ENCODE results near the gene KDM7A.
A peak's percentile ranks its signal among the peaks of the same experiment; 100 is the strongest.
"Not testable (repeated sequence)": the region's sequence is repeated elsewhere in the genome, so short reads cannot be mapped to it uniquely, and the experiment has no call there.

Gene KDM7A

DNA sequence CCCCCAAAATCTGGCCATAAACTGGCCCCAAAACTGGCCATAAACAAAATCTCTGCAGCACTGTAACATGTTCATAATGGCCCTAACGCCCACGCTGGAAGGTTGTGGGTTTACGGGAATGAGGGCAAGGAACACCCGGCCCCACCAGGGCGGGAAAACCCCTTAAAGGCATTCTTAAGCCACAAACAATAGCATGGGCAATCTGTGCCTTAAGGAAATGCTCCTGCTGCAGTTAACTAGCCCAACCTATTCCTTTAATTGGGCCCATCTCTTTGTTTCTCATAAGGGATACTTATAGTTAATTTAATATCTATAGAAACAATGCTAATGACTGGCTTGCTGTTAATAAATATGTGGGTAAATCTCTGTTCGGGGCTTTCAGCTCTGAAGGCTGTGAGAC is 26.2 kb upstream of the KDM7A start:
- DNase-seq (ENCODE audit: low spot score), result not testable (repeated sequence)

DNA sequence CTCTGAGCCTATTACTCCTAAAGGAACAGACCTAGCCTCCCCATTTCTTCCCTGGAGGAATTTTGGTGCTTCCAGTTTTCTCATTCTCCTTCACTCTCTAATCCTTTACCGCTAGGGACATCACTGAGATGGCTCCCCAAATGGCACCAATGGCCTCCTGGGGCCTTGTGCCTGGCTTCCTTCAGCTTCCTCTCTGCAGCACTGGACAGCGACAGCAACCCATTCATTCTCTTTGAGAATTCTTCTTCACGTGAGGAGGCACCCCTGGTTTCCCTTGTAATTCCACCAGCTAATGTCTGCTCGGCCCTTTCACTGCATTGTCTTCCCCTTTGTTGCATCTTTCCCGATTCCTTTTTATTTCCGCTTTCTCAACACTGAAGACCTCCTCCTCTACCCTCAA is 24.6 kb upstream of the KDM7A start:
- no peak for DNase-seq (ENCODE audit: low spot score)

DNA sequence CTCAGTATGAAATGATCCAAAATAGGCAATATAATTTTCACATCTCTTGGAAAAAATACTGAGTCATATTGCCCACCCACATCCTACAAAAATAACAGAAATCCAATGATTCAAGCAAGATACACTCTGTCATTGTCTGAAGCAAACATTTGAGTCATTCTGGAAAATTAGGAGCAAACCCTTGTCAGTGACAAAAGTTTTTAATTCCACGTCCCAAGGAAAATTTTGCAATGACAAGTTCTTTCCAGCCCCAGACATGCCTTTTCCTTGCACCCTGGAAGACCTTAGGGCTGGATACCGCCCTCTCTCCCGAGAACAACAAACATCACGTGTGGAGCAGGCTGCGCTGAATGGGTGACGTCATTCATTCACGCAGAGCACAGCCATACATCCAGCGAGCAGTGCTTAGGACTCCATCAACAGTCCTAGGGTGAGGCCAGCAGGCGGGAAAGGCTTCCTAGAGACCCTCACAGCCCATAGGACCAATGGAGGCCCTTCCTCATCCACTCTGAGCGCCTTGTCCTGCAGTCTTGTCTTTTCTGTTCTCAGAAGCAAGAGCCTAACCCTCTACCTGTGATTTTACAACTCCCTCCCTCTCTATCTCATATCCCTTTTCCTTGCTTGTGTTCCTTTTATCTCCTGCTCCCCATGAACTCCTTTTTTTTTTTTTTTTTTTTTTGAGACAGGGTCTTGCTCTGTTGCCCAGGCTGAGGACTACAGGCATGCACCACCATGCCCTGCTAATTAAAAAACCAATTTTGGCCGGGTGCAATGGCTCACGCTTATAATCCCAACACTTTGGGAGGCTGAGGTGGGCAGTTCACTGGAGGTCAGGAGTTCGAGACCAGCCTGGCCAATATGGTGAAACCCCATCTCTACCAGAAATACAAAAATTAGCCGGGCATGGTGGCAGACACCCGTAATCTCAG is 23.5 kb upstream of the KDM7A start:
- no peak for DNase-seq (ENCODE audit: low spot score)

DNA sequence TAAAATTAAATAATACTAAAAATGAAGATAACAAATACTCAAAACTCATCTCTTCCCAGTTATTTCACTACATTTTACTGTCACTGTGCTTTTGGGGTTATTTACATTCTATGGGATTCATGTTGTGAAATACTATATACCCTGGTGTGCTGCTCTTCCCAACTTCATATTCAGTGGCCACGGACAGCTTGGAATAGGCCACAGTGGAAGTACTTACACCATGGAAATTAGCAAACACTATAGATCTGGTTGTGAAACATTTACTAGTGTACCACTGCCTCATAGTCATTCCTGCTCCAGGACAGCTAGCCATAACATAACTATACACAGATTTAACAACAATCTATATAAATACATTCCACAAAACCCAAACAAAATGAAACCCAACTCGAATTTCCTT is 21.2 kb upstream of the KDM7A start:
- DNase-seq (ENCODE audit: low spot score), result no peak

DNA sequence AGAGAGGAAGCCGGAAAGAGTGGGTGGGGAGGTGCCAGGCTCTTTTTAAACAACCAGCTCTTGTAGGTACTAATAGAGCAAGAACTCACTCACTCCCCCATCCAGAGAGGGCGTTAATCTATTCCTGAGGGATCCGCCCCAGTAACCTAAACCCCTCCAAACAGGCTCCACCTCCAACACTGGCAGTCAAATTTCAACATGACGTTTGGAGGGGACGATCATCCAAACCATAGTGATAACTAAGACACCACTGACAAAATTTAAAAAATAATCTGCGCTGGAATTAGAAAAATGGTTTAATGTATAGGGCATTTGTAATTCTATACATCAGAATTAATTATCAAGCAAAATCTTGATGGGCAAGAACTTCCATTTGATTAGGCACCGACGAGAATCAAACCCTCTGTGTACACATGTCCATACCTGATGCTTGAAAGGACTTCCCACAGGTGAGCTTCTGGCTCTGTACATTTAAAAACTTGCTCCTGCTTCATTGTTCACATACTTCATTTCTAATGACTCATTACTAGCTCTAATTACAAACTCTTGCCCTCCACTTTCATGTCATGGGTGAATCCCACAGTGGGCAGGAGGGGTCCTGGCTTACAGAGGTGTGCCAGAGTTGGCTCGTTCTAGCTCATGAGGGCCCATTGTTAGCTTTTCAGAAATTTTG is 20.6 kb upstream of the KDM7A start:
- no peak for DNase-seq (ENCODE audit: low spot score)

DNA sequence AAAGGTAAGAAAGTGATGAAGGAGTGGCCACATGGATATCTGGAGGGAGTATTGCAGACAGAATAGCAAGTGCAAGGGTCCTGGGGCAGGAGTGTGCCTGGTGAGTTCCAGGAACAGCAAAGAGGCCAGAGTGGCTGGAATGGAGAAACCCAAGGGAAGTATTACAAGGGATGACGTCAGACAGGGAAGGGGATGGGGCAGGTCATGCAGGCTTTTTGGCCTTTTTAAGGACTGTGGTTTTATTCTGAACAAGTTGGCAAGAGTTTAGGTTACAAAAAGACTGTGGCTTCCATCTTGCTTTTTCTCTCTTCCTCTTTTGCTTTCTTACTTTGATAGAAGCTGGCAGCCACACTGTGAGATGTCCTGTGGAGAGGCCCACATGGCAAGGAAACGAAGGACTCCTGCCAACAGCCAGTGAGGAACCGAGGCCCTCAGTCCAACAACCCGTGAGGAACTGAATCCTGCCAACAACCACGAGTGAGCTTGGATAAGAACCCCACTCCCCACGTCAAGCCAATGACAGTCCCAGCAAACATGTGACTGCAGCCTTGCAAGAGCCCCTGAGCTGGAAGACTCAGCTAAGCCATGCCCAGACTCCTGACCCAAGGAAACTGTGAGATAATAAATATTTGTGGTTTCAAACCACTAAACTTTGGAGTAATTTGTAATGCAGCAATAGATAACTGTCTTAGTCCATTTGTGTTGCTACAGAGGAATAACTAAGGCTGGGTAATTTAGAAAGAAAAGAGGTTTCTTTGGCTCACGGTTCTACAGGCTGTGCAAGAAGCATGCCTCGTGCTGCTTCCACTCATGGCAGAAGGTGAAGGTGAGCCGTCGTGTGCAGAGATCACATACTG is 19.8 kb upstream of the KDM7A start:
- no peak for DNase-seq (ENCODE audit: low spot score)

DNA sequence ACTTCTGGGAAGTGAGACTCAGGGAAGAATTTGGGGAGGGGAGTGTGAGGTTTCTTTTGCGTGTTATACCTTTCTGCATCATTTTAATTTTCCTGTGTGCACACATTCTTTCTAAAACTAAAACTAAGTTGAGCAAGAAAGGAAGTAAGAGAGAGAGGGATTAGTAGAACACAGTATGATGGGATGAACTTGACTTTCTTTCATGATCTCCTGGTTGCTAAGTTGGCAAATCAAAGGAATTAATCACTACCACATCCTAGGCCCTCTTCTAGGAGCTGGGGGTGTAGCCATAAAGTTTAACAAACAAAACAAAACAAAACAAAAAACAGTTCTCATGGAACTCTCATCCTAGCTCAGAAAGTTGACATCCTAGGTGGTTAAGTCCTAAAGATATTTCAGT is 19.1 kb upstream of the KDM7A start:
- DNase-seq (ENCODE audit: low spot score), result no peak

DNA sequence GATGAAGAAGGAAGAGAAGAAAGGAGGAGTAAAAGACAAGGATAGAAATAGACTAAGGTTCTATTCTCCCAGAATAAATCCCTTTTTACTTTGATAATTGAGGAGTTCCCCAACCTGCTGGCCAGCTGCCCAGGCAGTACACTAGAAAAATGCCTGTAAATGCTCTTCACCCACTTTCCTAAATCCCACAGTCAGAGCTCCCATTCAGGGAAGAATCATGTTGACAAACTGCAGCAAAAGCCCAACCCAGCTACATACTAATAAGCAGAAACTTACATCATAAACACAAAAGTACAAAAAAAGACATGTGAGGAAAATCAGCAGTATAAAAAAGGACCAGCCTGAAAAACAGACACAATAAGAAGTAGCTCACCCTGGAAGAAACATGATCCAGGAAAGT is 15.8 kb upstream of the KDM7A start:
- DNase-seq (ENCODE audit: low spot score), result no peak

DNA sequence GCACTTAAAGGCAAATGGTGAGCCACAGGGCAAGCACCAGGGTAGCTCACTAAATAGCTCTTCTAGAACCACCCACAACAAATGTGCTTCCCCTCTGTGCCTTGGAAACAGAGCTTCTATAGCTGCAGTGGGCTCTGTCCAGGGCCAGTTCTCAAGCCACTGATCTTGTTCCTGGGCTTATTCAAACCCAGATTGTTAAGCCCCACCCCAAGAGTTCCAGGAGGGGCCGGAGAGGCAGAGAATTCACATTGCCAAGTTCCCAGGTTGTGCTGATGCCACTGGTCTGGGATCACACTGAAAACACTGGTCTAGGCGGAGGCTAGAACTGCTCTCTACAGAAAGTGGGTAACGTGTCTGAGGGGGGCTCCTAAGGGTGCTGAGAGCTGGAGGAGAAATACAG is 15.4 kb upstream of the KDM7A start:
- no peak for DNase-seq (ENCODE audit: low spot score)

DNA sequence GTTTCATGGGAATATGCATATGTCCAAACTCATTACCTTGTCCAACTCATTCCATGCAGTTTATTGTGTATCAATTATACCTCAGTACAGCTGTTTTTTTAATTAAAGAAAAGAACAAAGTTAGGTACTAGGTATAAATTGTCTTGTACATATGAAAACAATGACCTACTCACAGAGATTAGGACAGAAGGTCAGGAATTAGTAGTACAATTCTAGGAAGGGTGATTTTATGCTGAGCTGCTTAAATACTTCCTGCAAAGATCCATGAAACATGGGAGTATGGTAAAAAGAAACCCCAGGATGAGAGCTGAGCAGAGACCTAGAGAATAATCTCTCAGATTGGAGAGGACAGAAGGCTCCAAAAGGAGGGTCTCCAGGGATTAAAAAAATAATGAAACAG is 13.8 kb upstream of the KDM7A start:
- DNase-seq (ENCODE audit: low spot score), result no peak

DNA sequence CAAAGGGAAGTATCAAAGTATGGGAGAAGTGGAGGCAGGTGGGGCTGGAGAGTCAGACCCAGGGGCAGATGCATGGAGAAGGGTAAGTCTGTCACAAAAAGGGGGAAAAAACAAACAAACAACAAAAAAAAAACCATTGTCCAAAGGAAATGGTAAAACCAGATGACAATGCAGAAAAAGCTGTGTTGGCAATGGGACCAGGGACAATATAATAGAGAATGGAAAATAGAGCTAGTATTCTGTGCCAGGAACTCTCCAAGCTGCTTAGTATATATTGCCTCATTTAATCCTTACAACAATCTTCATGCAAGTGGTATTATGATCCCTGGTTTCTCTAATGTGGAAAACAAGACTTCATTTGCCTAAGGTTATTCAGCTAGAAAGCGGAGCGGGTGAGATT is 13.1 kb upstream of the KDM7A start:
- no peak for DNase-seq (ENCODE audit: low spot score)

DNA sequence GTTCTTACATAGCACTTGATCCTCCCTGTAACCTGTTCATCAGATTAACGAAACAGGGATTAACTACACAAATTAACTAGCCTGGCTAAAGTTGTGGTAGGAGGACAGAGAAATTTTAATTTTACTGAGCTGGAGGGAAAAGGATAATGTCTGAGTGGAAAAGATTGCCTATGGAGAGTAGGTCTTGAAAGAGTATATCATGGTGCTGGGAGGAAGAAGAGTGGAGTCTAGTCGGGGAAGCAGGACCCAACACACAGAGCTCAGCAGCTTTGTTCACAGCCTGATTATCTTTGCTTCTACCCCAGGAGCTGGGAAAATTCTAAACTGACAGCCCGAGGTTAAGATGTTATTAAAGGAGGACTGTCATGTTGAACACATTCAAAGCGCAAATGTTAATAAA is 6.1 kb upstream of the KDM7A start:
- no peak for DNase-seq (ENCODE audit: low spot score)

DNA sequence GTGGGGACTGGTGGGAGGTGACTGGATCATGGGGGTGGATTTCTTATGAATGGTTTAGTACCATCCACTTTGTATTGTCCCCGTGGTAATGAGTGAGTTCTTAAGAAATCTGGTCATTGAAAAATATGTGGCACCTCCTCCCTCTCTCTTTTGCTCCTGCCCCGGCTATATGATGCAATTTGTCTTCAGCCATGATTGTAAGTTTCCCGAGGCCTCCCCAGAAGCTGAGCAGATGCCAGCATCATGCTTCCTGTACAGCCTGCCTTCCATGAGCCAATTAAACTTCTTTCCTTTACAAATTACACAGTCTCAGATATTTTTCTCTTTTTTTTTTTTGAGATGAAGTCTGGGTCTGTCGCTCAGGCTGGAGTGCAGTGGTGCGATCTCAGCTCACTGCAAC is 2.6 kb upstream of the KDM7A start:
- no peak for DNase-seq (ENCODE audit: low spot score)

DNA sequence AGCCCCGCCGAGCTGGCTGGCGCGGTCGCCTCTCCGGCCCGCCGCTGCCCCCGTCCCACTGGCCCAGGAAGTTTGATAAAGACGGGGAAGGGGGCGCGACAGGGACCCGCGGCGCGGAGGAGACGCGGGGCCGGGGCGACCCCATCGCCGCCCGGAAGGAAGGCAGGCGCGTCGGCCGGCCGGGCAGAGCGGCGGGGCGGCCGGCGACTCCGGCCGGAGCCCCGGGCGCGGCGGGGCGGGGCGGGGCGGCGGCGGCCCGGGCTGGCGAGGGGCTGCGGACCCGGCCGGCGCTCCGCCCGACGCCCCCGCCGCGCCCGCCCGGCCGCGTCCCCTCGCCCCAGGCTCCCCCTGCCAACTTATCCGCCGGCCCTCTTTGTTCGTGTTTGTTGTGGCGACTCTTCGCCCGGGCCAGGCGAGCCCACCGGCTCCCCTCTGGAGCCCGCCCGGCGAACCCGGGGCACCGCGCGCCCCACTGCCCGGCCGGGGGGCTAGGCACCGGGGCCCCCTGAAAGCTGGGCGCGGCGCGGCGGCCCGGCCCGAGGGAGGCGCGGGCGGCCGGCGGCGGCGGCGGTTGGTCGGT is 571 bp downstream of the KDM7A start:
- no peak for DNase-seq (ENCODE audit: low spot score)

DNA sequence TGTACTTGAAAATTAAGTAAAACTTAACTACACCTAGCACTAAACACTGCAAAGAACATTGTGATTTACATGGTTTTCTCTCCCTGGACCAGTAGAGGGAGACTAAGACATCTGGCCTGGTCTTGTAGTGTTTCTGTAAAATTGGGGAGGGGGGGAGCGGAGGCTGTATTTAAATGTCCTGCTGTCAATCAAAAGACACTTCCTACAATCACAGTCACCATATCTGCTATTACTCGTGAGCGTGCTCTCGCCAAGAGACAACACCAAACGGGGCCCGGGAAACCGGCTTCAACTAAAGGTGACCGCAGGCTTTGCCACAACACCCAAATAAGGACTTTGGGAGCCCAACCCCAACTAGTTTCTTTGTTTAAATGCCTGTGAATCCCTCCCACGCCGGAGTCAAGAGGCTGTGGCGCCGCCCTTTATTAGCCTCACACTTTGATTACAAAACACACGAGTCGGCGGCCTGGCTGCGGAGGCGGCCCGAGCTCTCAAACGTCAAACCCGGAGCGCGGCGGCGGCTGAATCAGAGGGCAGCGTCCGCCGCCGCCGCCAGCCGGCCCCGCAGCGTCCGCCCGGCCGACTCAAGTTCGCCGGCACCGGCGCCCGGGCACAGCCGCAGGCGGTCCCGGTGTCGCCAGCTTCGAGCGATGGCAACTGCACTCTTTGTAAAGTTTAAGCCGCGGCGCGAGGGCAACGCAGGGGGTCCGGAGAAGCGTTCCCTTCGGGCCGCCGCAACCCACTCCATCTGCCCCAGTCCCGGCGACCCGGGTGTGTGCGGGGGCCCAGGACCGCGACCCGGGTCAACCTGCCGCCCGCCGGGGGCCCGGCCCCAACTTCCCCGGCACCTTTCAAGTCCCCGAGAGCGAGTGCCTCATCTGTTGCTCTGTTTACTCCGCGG is 1.3 kb downstream of the KDM7A start:
- peak; percentile 86 for DNase-seq (ENCODE audit: low spot score)

DNA sequence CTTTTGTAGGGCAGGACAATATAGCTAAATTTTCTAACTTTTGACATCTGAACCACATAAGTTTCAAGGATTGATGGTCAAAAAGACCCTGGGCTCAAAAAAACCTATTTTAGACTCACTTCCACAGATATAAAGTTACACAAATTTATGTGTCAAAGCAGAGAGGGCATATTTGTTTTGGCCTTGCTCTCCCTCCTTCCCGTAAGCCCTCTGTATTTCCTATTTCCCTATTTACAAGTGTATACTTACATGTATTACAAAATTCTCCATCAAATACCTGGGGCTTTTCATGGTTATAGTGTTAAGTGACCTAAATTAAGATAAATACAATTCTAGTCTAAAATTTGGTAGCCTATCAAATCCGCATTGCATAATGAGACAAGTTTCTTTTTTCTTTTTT is 2.6 kb downstream of the KDM7A start:
- no peak for DNase-seq (ENCODE audit: low spot score)

DNA sequence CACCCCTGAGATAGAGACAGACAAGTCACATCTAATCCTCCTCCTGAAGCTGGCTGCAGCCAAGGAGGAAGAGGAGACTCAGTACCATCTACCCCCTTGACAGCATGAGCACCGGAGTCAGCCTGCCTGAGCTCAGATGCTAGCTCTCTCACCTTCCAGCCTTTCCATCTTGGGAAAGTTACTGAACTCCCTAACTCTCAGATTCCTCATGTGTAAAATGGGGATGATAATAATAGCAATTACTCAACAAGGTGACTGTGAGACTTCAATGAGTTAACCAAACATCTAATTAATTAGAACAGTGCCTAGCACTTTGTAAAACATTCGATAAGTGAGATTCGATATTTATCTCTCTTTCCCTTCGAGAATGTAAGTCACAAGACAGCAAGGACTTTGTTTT is 6.4 kb downstream of the KDM7A start:
- DNase-seq (ENCODE audit: low spot score), result no peak

DNA sequence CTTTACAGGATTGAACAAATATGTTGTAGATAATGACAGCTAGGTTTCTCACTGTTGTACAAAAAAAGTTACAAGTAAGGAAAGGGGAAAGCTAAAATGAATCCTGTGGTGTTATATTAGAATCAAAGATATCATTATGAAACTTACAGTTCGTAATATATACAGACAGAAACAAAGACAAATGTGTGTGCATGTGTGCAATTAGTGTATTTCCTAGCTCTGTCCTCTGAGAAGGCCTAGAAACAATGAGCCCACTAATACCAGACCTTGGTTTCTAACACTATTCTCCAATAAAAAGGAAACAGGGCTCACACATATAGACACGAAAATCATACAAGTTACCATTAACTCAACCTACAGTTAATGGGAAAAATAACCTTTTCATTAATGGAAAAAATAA is 8.0 kb downstream of the KDM7A start:
- DNase-seq (ENCODE audit: low spot score), result no peak

DNA sequence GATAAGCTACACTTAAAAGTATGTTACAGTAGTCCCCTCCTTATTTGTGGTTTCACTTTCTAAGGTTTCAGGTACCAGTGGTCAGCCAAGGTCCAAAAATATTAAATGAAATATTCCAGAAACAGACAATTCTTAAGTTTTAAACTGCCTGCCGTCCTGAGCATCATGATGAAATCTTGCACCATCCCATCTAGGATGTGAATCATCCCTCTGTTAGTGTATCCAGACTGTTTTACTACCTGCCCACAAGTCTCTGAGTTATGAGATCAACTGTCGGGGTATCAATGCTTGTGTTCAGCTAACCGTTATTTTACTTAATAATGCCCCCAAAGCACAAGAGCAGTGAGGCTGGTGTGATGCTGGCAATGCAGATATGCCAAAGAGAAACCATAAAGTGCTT is 11.4 kb downstream of the KDM7A start:
- no peak for DNase-seq (ENCODE audit: low spot score)

DNA sequence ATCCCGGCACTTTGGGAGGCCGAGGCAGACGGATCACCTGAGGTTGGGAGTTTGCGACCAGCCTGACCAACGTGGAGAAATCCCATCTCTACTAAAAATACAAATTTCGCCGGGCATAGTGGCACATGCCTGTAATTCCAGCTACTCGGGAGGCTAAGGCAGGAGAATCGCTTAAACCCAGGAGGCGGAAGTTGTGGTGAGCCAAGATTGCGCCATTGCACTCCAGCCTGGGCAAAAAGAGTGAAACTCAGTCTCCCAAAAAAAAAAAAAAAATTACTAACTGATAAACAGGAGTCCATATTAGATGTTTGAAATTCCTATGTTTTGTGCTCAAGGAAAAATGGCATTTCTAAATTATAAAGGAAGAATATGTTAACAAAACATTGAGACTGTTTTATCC is 14.7 kb downstream of the KDM7A start:
- DNase-seq (ENCODE audit: low spot score), result not testable (repeated sequence)

DNA sequence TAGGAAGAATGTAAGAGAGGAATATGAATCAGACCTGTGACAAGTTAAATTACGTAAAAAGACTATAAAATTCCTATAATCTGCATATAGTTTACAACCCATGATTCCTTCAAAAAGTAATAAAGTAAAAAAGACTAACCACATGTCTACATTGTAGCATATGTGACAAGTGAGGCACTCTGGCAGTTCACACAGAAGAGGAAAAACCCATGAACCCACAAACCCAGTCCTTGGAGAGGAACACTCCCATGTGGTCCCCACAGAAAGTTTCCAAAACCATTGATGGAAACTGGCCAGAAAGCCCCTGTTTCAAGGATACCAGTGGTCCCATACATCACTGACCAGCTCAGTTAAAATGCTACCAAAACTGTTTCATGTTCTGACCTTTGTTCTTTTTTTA is 15.7 kb downstream of the KDM7A start:
- no peak for DNase-seq (ENCODE audit: low spot score)

Data from hematopoietic multipotent progenitor cell treated with erythropoietin and hydrocortisone succinate and interleukin-3 and kit ligand, for 15 days (in vitro differentiated cells).